Cerebellar cortex (tissue), 1 donor: Measurements from ENCODE around the gene LYPD6B.
A peak's percentile ranks its signal among the peaks of the same experiment; 100 is the strongest.
"Not testable (repeated sequence)": the region's sequence is repeated elsewhere in the genome, so short reads cannot be mapped to it uniquely, and the experiment has no call there.

Source experiments
- DNase-seq: peaks from one replicate; pipeline ENCODE4 v3.0.0-alpha.2; 2015; ENCODE audit warnings: low spot score

The LYPD6B gene

DNA sequence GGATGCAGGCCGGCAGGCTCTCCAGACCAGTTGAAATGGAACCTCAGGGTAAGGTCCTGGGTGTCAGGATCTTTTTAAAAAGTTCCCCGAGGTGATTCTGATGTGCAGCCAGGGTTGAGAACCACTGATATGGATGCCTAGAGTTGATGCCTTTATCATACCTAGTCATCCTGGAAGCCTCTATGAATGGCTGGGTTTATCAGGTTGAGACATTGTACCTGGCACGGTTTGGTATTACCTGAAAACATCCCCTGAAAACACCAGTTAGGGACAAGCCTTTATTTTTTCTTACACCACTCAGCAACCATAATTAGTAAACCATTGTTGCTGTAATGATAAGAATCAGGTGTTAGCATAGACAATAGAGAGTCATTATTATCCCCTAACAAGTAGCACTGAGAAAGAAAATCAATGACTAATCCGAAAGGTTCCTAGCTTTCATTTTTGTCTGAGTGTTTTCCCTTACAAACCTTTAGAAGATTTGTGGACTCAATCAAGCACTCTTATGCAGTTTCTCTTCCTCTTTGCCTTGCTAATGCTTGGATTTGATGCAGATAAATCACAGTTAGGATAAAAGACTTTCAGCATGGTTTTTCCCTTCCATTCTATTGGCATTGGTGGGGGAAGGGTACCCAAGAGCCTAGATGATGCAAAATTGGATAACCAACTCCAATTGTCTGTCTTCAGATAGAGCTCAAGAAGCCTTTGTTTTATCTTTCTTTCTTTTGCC is 175.4 kb downstream of the LYPD6B start:
- no peak for DNase-seq

DNA sequence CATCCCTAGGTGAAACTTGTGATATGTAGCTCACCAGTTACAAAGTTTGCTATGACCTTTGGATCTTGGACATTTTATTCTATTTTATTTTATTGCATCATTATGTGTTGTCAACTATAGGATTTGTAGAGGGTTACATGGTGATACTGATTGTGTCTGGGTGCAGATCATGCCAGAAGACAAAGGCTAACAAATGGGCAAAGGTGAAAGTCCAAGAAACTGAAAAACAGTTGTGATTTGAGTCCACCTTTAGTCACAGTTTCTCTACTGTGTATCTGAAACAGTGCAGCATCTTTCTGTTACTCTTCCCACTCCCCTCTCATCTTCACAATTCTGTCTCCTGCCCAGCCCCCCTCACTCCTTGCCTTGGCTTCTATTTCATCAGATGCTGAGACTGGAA is 180.0 kb downstream of the LYPD6B start:
- DNase-seq: no peak

DNA sequence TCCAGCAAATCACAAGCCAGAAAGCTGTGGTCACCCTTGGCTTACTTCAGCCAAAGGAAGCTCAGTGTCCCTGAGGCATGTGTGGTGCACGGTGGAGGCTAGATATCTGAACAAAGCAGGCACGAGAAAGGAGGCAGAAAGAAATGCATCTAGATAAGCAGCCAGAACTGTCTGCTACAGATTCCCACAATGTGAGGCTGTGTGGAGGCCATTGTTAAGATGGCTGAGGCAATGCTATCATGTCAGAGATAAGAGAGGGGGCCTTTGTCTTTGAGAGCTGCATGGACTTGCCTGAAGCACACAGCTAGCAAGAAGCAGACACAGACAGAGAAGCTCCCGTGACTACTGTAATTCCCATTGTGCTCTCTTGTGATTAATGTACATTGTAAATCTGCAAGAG is 181.4 kb downstream of the LYPD6B start:
- DNase-seq: no peak

DNA sequence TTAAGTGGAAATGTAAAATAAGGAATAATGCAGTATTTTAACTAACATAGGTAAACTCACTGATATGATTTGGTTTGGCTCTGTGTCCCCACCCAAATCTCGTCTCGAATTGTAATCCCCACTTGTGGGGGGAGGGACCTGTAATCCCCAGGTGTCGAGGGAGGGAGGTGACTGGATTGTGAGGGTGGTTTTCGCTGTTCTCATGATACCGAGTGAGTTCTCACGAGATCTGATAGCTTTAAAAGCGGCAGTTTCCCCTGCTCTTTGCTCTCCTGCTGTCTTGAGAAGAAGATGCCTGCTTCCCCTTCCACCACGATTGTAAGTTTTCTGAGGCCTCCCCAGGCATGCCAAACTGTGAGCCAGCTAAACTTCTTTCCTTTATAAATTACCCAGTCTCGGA is 182.5 kb downstream of the LYPD6B start:
- no peak for DNase-seq

DNA sequence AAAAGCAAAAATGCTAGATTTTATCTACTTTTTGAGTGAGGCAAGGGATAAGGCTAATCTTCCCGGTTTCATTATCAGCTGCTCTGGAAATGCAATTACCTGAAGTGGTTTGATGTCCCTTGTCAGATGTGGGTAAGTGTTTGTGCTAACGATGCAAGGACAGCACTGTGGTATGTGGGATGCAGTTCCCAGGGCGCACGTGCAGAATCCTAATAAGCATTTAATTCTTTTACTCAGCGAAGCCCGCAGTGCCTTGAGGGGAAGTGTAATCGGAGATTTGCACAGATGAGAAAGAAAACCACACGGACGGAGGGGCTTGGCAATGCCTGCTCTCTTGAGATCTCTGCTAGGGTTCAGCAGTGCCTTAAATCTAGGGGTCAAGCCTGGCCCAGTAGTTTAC is 183.4 kb downstream of the LYPD6B start:
- DNase-seq: no peak

DNA sequence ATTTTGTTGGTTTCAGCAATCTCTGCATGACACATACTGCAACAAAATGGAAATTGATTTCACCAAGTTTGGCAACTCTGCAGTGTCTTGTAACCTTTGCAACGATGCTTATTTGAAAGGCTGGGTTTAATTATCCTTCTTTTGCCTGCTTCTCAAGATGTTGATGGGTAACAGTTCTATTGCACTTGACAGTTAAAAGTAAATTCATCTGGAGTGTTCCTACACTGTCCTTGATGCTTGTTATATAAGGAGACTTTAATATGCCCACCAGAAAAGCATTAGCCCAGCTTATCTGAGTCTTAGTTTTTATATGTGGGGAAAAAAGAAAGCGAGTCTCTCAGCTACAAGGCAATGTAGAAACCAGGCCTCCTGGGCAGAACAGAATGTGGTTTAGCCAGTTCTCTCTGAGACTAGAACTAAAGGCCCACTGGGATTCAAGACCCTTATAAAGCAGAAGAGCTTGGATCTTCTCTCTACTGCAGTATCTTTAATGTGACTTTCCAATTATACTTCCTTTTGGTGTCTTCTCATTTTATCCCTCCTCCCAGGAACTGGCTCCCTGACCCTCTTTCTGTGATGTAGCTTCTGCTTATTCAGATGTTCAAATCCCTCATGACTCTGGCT is 185.1 kb downstream of the LYPD6B start:
- no peak for DNase-seq

DNA sequence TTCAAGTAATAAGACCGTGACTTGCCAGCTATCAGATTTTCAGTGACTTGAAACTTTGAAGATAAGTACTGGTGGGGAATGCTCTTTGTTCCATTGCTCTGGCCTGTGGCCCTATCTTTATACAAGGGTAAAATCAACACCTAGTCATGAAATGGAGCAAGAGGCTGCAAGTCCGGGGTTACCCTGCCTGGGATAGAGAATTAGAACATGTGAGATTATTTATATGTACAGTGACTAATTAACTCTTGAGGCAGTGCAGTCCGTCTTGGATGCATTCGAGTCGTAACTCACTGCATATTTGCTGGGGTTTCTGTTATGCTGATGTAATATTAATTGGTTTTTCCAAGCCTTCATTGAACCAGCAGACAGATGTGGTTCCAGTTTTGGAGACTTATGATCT is 186.0 kb downstream of the LYPD6B start:
- no peak for DNase-seq

DNA sequence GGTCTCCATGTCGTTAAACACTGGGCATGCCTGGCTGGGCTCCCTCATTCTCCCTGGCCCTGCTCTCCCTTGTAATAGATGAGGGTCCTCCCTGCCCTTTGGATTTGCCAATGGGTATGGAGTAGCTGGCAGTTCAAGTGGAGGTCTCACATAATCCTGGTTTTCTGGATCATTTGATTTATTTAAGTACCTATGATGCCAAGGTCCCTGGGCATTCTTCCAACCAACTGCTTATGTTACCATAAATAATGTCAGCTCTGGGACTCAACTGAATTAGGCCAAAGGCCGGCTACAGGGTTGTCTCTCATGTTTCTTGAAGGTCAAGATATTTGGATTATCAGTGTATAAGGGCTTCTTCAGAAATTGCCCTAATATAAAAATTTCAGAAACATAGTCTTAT is 186.9 kb downstream of the LYPD6B start:
- no peak for DNase-seq

DNA sequence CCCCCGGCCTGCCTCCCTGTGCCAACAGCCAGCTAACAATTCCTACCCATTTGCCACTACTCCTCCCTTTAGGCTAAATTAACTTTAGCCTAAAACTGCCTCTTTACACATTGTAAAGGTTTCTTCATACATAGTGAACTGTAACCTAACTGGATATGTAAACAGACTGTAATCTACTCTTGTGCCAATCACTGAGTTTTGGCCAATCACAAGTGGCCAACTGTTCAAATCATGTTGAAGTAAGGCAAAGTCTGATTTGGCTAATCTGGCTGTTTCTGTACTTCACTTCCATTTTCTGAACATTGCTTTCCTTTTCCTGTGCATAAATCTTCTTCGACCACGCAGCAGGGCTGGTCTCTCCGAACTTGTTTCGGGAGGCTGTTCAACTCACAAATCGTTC is 188.3 kb downstream of the LYPD6B start:
- no peak for DNase-seq

DNA sequence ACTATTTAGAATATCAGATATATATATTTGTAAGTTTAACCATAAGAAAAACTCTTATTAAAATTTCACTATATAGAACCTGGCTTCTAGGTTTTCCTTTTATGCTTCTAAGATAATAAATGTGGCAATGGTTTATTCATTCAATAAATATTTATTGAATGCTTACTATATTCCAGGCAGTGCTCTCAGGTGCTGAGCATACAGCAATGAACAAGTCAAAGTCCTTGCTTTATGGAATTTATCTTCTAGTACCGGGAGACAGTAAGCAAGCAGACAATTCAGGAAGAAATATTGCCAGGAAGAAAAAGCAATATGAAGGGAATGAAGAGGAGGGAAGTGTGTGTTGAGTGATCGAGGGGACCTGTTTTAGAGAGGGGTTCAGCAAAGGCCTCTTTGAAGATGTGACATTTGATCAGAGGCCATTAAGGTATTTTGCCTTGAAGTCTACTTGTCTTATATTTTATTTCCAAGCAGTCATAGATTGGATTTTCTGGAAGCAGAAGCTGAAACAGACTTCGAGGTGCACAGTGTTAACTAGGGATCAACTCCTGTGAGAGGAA is 197.4 kb downstream of the LYPD6B start:
- no peak for DNase-seq

DNA sequence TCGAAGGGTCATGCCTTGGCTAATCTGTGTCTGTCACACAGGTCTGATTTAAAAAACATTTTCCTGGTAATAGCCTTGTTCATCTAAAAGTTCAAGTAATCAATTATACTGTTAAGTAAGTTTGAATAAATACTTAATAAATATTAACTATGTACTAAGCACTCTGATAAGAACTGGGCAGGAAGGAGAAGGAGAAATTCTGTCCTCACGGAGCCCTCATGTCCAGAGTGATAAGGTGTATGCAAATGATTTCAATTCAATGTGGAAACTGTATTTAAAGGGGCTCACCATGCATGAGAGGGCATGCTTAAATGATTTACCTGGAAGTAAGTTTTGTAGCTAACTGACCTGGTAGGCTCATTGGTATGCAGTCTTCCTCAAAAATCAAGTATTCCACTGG is 197.9 kb downstream of the LYPD6B start:
- DNase-seq: no peak

DNA sequence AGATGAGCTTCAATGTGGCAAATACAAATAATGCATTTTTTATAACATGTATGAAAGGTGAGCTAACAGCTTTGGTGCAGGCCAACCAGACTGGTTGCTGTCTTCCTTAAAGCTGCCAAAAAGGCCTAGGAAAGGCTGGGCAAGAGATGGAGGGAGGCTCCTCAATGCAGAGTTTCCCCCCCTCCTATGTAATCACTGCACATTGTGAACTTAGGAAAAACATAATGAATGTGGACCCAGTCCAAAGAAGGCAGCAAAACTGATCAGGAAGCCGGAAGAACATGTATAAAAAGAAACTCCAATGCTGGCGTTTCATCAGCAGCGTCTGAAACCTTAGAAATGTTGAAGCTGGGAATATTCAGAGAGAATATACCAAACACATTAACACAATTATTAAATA is 207.7 kb downstream of the LYPD6B start:
- DNase-seq: no peak

DNA sequence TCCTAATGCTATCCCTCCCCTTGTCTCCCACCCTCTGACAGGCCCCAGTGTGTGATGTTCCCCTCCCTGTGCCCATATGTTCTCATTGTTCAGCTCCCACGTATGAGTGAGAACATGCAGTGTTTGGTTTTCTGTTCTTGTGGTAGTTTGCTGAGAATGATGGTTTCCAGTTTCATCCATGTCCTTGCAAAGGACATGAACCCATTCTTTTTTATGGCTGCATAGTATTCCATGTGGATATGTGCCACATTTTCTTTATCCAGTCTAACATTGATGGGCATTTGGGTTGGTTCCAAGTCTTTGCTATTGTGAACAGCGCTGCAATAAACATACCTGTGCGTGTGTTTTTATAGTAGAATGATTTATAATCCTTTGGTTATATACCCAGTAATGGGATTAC is 212.9 kb downstream of the LYPD6B start:
- not testable (repeated sequence) for DNase-seq

DNA sequence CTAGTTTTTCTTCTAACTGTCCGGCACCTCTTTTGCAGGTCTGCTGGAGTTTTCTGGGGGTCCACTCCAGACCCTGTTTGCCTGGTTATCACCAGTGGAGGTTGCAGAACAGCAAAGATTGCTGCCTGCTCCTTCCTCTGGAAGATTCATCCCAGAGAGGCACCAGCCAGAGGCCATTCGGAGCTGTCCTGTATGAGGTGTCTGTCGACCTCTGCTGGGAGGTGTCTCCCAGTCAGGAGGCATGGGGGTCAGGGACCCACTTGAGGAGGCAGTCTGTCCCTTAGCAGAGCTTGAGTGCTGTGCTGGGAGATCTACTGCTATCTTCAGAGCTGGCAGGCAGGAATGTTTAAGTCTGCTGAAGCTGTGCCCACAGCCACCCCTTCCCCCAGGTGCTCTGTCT is 218.4 kb downstream of the LYPD6B start:
- DNase-seq: not testable (repeated sequence)

DNA sequence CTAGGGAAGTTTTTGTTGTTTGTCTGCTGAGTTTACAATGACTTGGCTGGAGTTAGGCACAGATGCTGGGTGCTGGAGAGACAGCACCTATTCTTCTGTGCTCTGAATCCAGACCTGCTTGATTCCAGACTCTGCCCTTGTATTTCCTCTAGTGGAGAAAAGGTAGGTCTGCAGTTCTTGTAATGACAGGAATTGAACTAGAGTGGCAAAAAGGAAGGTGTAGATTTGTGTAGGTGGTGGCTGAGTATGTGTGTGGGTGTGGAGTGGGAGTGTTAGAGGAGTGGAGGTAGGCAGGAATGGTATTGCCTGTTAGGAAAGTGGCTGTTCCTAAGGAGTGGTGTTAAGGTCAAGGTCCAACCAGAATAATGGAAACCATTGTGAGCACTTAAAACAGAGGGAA is 220.0 kb downstream of the LYPD6B start:
- DNase-seq: no peak

DNA sequence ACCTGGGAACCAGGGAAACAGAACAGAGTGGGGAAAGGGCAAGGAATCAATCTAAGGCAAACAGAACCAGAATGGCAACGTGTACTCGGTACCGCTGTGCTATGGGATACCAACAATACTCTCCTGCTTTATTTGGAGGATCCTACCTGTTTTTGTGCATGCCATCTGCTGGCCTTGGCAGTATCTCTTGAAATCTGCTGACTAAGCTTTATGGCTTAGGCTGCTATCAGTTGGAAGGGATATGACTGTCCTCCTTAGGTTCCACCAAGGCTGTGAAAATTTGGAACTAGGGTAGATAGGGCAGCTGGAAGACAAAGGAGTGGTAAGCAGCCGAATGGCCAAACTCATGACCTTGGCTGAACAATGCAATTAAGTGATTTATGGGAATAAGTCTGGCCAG is 220.6 kb downstream of the LYPD6B start:
- no peak for DNase-seq

DNA sequence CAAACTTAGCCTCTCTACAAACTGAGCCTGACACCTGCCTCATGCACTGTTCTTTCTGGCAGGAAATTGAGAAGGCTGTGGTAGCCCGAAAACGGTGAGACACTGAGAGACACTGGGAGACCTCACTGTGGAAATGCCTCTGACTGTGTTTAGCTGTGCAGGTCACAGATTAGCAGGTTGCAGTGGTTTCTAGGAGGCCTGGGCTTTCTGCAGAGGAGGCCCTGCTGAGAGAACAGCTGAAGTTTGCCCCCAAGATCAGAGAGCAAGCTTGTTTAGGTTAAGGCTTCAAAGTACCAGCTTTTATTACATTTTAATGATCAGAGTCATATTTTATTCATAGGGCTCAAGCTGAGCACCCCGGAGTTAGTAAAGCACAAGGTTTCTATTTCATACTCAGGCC is 223.2 kb downstream of the LYPD6B start:
- peak; percentile 12 for DNase-seq
